ENCODE measurements around the gene RBM38. TPM values are rescaled to one million over a fixed set of nuclear protein-coding genes. Genes with fewer than 3 reads are reported as not detected.

Gene RBM38
- total and polyA plus RNA-seq, 10 of the 15 experiments (the other 5 are each of a cell fraction or from before 2014, with no cell fraction given) = 0.32 to 118 (median 25.2) TPM

- TF ChIP-seq TBL1XR1 (IDR thresholded peaks at IDR 0.05; ENCODE audit: low read depth, low read length) (no peak), POLR2A (IDR thresholded peaks at IDR 0.05; ENCODE audit: low read depth, low read length) (peak; percentile 62), GATAD2B (conservative IDR thresholded peaks at IDR 0.05; ENCODE audit: low read depth) (no peak), SUZ12 (IDR thresholded peaks at IDR 0.05; ENCODE audit: unreplicated experiment) (no peak), TAF1 (IDR thresholded peaks at IDR 0.05; ENCODE audit: borderline replicate concordance, low read depth, low read length) (no peak), POU2F2 (IDR thresholded peaks at IDR 0.05; ENCODE audit: borderline replicate concordance, low read depth, low read length) (peak; percentile 50; the same call in 1 of the 3 replicates), ZSCAN29 (IDR thresholded peaks at IDR 0.05) (no peak), HSF1 (IDR thresholded peaks at IDR 0.05; ENCODE audit: low read depth, low read length) (no peak), PAX5 (IDR thresholded peaks at IDR 0.05; ENCODE audit: borderline replicate concordance, low read depth, low read length) (0 out of 2 replicates have a peak, but pooled peaks have one; percentile 34), CREM (IDR thresholded peaks at IDR 0.05; ENCODE audit: low read depth) (no peak), SMAD1 (IDR thresholded peaks at IDR 0.05; ENCODE audit: low read depth, partially characterized antibody) (no peak), ATF3 (IDR thresholded peaks at IDR 0.05; ENCODE audit: borderline replicate concordance, extremely low read depth, low read depth, low read length) (no peak), WRNIP1 (IDR thresholded peaks at IDR 0.05; ENCODE audit: borderline replicate concordance, low read depth, low read length) (0 out of 2 replicates have a peak, but pooled peaks have one; percentile 29), MAX (IDR thresholded peaks at IDR 0.05; ENCODE audit: low read depth, low read length) (peak; percentile 46; the same call in 1 of the 2 replicates), SP1 (IDR thresholded peaks at IDR 0.05; ENCODE audit: low read depth, low read length) (no peak), KAT2A (conservative IDR thresholded peaks at IDR 0.05; ENCODE audit: control insufficient read depth, low read depth, low read length) (no peak), TCF3 (IDR thresholded peaks at IDR 0.05; ENCODE audit: borderline replicate concordance, insufficient read depth, low read depth, low read length) (0 out of 2 replicates have a peak, but pooled peaks have one; percentile 12), SMARCA5 (IDR thresholded peaks at IDR 0.05) (no peak), BHLHE40 (IDR thresholded peaks at IDR 0.05; ENCODE audit: borderline replicate concordance in 1 of 2, low read depth in 2 of 2, low read length in 1 of 2) (peak; percentile 7 to 71; a peak in 3 of 4 replicates), YBX1 (IDR thresholded peaks at IDR 0.05) (no peak), E2F4 (IDR thresholded peaks at IDR 0.05; ENCODE audit: low read depth, low read length) (no peak), RAD51 (IDR thresholded peaks at IDR 0.05) (no peak), POLR2AphosphoS5 (IDR thresholded peaks at IDR 0.05; ENCODE audit: low read length) (peak; percentile 49; the same call in 1 of the 2 replicates), SREBF2 (IDR thresholded peaks at IDR 0.05; ENCODE audit: low read length) (no peak), RFX5 (IDR thresholded peaks at IDR 0.05; ENCODE audit: low read depth, low read length) (no peak), USF2 (IDR thresholded peaks at IDR 0.05; ENCODE audit: borderline replicate concordance, low read depth, low read length) (no peak), SPI1 (IDR thresholded peaks at IDR 0.05; ENCODE audit: borderline replicate concordance, insufficient read depth, low read depth, low read length) (peak; percentile 38; the same call in 1 of the 2 replicates), CHD1 (IDR thresholded peaks at IDR 0.05; ENCODE audit: low read depth, low read length) (no peak), ZNF622 (IDR thresholded peaks at IDR 0.05) (no peak), SUPT20H (IDR thresholded peaks at IDR 0.05; ENCODE audit: borderline replicate concordance, control insufficient read depth, low read depth, low read length) (no peak)
Observed at GRCh38 chr20:57397693-57398108, 6.5 kb downstream of the RBM38 start (continued).

Measured in GM12878 (cell line).